ENCODE results near the gene CENPX. TPM values are rescaled to one million over a fixed set of nuclear protein-coding genes. Genes with fewer than 3 reads are reported as not detected.

The CENPX gene
- total RNA-seq (2016; rRNA removed; fragmentation: Illumina TruSeq; extraction: Trizol) = 166 and 170 TPM in 2 replicates
- total RNA-seq (2016; cell fraction: cytosol; rRNA removed; fragmentation: Illumina TruSeq; extraction: Trizol; ENCODE audit: low read depth) = 262 and 321 TPM in 2 replicates
- total RNA-seq (2016; cell fraction: insoluble cytoplasmic fraction; rRNA removed; fragmentation: Illumina TruSeq; extraction: Trizol) = 171 and 173 TPM in 2 replicates
- 221 and 277 TPM in 2 replicates for total RNA-seq (2016; cell fraction: membrane; rRNA removed; fragmentation: Illumina TruSeq; extraction: Trizol)
- total RNA-seq (2016; cell fraction: nucleus; rRNA removed; fragmentation: Illumina TruSeq; extraction: Trizol) = 85.1 and 103 TPM in 2 replicates
- 92.7 and 96.7 TPM in 2 replicates for polyA plus RNA-seq (2011; rRNA removed)
- 88.8 and 138 TPM in 2 replicates for polyA plus RNA-seq (2011; cell fraction: cytosol; rRNA removed)
- 166 and 170 TPM in 2 replicates for polyA plus RNA-seq (2011; cell fraction: nucleus; rRNA removed)
- 46.3 and 61.5 TPM in 2 replicates for polyA plus RNA-seq (2012)
- 176 and 237 TPM in 2 replicates for polyA plus RNA-seq (2016; cell fraction: cytosol; fragmentation: Illumina TruSeq; extraction: Trizol; ENCODE audit: low read depth)
- polyA plus RNA-seq (2016; cell fraction: insoluble cytoplasmic fraction; fragmentation: Illumina TruSeq; extraction: Trizol; ENCODE audit: low read depth) = 143 and 150 TPM in 2 replicates
- polyA plus RNA-seq (2016; cell fraction: membrane; fragmentation: Illumina TruSeq; extraction: Trizol; ENCODE audit: low read depth) = 176 and 221 TPM in 2 replicates
- 178 and 180 TPM in 2 replicates for polyA plus RNA-seq (2016; cell fraction: nucleus; fragmentation: Illumina TruSeq; extraction: Trizol; ENCODE audit: insufficient read depth, low read depth)
- 32.0 and 49.8 TPM in 2 replicates for polyA minus RNA-seq (2011; rRNA and poly(A)+ RNA removed; ENCODE audit: low replicate concordance)
- polyA minus RNA-seq (2011; cell fraction: cytosol; rRNA and poly(A)+ RNA removed) = 14.8 and 16.2 TPM in 2 replicates
- 20.0 and 26.9 TPM in 2 replicates for polyA minus RNA-seq (2011; cell fraction: nucleus; rRNA and poly(A)+ RNA removed)
- percentile 72 among the genes with signal in this experiment for Bru-seq, nascent RNA
- BruChase-seq, experiment 1, labeled RNA remaining after a 6-hour chase = percentile 80 among the genes with signal in this experiment
- percentile 71 among the genes with signal in this experiment for BruChase-seq, experiment 2, labeled RNA remaining after a 2-hour chase
- long read RNA-seq, experiment 1, transcript CENPX-206 (4 exons, 710 nt) = minor isoform, 10 of 158 reads
- long read RNA-seq, experiment 1, transcript CENPX-205 (4 exons, 752 nt) = minor isoform, 7 of 158 reads
- long read RNA-seq, experiment 1, transcript CENPX-202 (5 exons, 805 nt) = minor isoform, 25 of 158 reads
- long read RNA-seq, experiment 1, transcript CENPX-201 (4 exons, 751 nt) = major isoform, 75 of 158 reads
- long read RNA-seq, experiment 1, partial matches to known transcripts = 9 of 158 reads
- long read RNA-seq, experiment 1, other reads (novel, unspliced or antisense) = 15 of 158 reads
- long read RNA-seq, experiment 2, transcript CENPX-208 (5 exons, 799 nt) = minor isoform, 6 of 103 reads
- long read RNA-seq, experiment 2, transcript CENPX-201 (4 exons, 751 nt) = major isoform, 30 of 103 reads
- long read RNA-seq, experiment 2, transcript CENPX-202 (5 exons, 805 nt) = minor isoform, 16 of 103 reads
- long read RNA-seq, experiment 2, transcript CENPX-205 (4 exons, 752 nt) = minor isoform, 6 of 103 reads
- long read RNA-seq, experiment 2, partial matches to known transcripts = 20 of 103 reads
- long read RNA-seq, experiment 2, other reads (novel, unspliced or antisense) = 15 of 103 reads

- BruUV-seq (replicated peaks) = TSS peak; percentile 82
- TF ChIP-seq BRD4 (CRISPR knock-in tag; IDR thresholded peaks at IDR 0.05) (peak; percentile 71; the same call in 1 of the 2 replicates), MTF1 (CRISPR knock-in tag; IDR thresholded peaks at IDR 0.05) (no peak), AHDC1 (CRISPR knock-in tag; IDR thresholded peaks at IDR 0.05; ENCODE audit: borderline replicate concordance) (peak; percentile 12; the same call in 1 of the 2 replicates), TFAP4 (IDR thresholded peaks at IDR 0.05; ENCODE audit: borderline replicate concordance, low read depth) (peak; percentile 58; the same call in 1 of the 2 replicates), SAP130 (CRISPR knock-in tag; IDR thresholded peaks at IDR 0.05; ENCODE audit: low read depth) (peak; percentile 88)
Measured at GRCh38 chr17:82022310-82022980, at the start of gene CENPX. Gene CENPX, minus strand, starts transcription at chr17:82022878. Its CDS starts 17 bp downstream, at chr17:82022861.

More at GRCh38 chr17:82022310-82022980, at the start of gene CENPX:
- no peaks in the 10 kb centered on the region for H3K9me3 ChIP-seq (ENCODE audit: low read length)
- peak within 1 kb of the TSS; percentile 78 for H3K27ac ChIP-seq (ENCODE audit: extremely low read length, insufficient read depth, low read length)
- peak within 1 kb of the TSS; percentile 80 to 90 (median 90) for H3K4me3 ChIP-seq (replicated peaks in 1 of 3; ENCODE audit: insufficient read depth in 1 of 3, low read depth in 2 of 3, low read length in 3 of 3)
- ChIA-PET CTCF (ENCODE audit: low intra/inter-chr PET ratio, low total read pairs) (interaction anchor here (0.9 to 6.8 kb wide), 4 partner anchors 22 to 131 kb away, joined by 3 to 181 read pairs (median 4); partner anchors contain the start of genes ALYREF, ANAPC11 and NOTUM), POLR2A (interaction anchor here (0.6 to 14.1 kb wide), 40 partner anchors 9 to 320 kb away, joined by 3 to 470 read pairs (median 6); partner anchors contain the start of genes ARHGDIA, DCXR, FASN and MAFG)
- DNase-seq (ENCODE audit: low spot score) (no peak), FAIRE-seq (no peak), ATAC-seq (peak; percentile 67)
- no peaks in the 10 kb centered on the region; the same call in 1 of the 2 replicates for H4K20me1 ChIP-seq (ENCODE audit: insufficient read depth, low read length)
- no peaks in the 10 kb centered on the region; a peak in 1 of 5 replicates for H3K27me3 ChIP-seq (ENCODE audit: control insufficient read depth in 1 of 2, insufficient read depth in 2 of 2, low read length in 2 of 2)
- intact Hi-C loops (cut with micrococcal nuclease; ENCODE audit: unreplicated experiment) = loop anchor here (5.0 kb wide), 2 partner anchors 130 to 155 kb away; no protein-coding TSS in a partner anchor
- H3K36me3 ChIP-seq (replicated peaks in 1 of 2; ENCODE audit: control insufficient read depth in 1 of 2, insufficient read depth in 2 of 2, low read length in 2 of 2) = peaks cover 1 to 3% of the 10 kb centered on the region in 2 experiments; a peak in 2 of 5 replicates
- peak within 1 kb of the TSS; percentile 95 for H3K9ac ChIP-seq (ENCODE audit: insufficient read depth, low read depth, low read length)
- WGBS (ENCODE audit: low lambda C conversion rate) = 2% methylated on average over 16 of the region's 64 CpGs
- peaks cover 73% of the 10 kb centered on the region for H3K4me1 ChIP-seq (ENCODE audit: insufficient read depth, low read length)
- in situ Hi-C loops (cut with HindIII; ENCODE audit: extremely low pct_ligation_motif_present, low pct_unique_long_range_greater_than_20kb) = loop anchor here (5.0 kb wide), 1 partner anchor 65 kb away; no protein-coding TSS in a partner anchor
- H3K4me2 ChIP-seq (ENCODE audit: low read depth, low read length) = peak within 1 kb of the TSS; percentile 95
- H2AFZ ChIP-seq (ENCODE audit: low read length) = no peak within 1 kb of the TSS
- H3K79me2 ChIP-seq (ENCODE audit: insufficient read depth, low read length) = peaks cover 41% of the 10 kb centered on the region

All from HepG2 (cell line).